CD4-positive, alpha-beta memory T cell (primary cell): ENCODE data around the gene COL9A2. TPM values are rescaled to one million over a fixed set of nuclear protein-coding genes. Genes with fewer than 3 reads are reported as not detected.

Source experiments
- CTCF ChIA-PET: fragments of 350-600 bp; sonication (Branson Sonifier 250); formaldehyde crosslinking; loops from one replicate; lab custom pipeline; 2021; ENCODE audit warnings: inconsistent platforms; ENCODE audit not compliant: partially characterized antibody; lab: Charles Lee
- POLR2A ChIA-PET: fragments of 350-600 bp; sonication (Branson Sonifier 250); formaldehyde crosslinking; loops from one replicate; lab custom pipeline; 2021; ENCODE audit not compliant: partially characterized antibody; lab: Charles Lee
- DNase-seq, 5 donors: peaks; one replicate each; pipeline versions ENCODE4 v3.0.0 to v3.0.0-alpha.2; 2020 to 2022; ENCODE audit warnings: mixed read lengths in 1 of 5
- H3K27ac ChIP-seq: one replicate; pipeline ENCODE4 v1.7.0; 2013; ENCODE audit warnings: low read depth, low read length
- H3K27me3 ChIP-seq: 2 replicates; pipeline ENCODE4 v1.7.0; 2013; ENCODE audit warnings: mild to moderate bottlenecking, low read length, moderate library complexity; ENCODE audit not compliant: insufficient read depth
- H3K36me3 ChIP-seq: 2 replicates; pipeline ENCODE4 v1.7.0; 2013; ENCODE audit warnings: mild to moderate bottlenecking, low read length, moderate library complexity; ENCODE audit not compliant: insufficient read depth
- H3K4me1 ChIP-seq: 2 replicates; pipeline ENCODE4 v1.7.0; 2013; ENCODE audit warnings: mild to moderate bottlenecking, low read length, moderate library complexity; ENCODE audit not compliant: insufficient read depth
- H3K4me3 ChIP-seq, 2 donors: one replicate each; pipeline ENCODE4 v1.7.0; 2013; ENCODE audit warnings: low read length in 2 of 2, mild to moderate bottlenecking in 1 of 2
- H3K9me3 ChIP-seq, 2 donors: one replicate each; pipeline ENCODE4 v1.7.0; 2013; ENCODE audit warnings: low read length in 2 of 2, control low read depth in 1 of 2; ENCODE audit not compliant: control insufficient read depth in 1 of 2
- H3K27ac Mint-ChIP-seq, 7 donors: one replicate each; pipeline ENCODE4 v1.8.0; 2020 to 2021; ENCODE audit warnings: mixed read lengths in 7 of 7, mild to moderate bottlenecking in 6 of 7, inconsistent platforms in 3 of 7, moderate library complexity in 3 of 7
- H3K27me3 Mint-ChIP-seq, 2 donors: one replicate each; pipeline ENCODE4 v1.8.0; 2020 to 2021; ENCODE audit warnings: mixed read lengths in 2 of 2
- H3K36me3 Mint-ChIP-seq, 2 donors: one replicate each; pipeline ENCODE4 v1.8.0; 2020 to 2021; ENCODE audit warnings: mixed read lengths in 2 of 2, inconsistent platforms in 1 of 2, mild to moderate bottlenecking in 1 of 2
- H3K4me1 Mint-ChIP-seq, 4 donors: one replicate each; pipeline ENCODE4 v1.8.0; 2020 to 2021; ENCODE audit warnings: mixed read lengths in 4 of 4, mild to moderate bottlenecking in 1 of 4
- H3K4me3 Mint-ChIP-seq, 8 donors: one replicate each; pipeline ENCODE4 v1.8.0; 2020 to 2021; ENCODE audit warnings: mixed read lengths in 8 of 8, mild to moderate bottlenecking in 7 of 8, moderate library complexity in 6 of 8, inconsistent platforms in 3 of 8
- H3K9me3 Mint-ChIP-seq, 8 donors: one replicate each; pipeline ENCODE4 v1.8.0; 2020 to 2021; ENCODE audit warnings: mixed read lengths in 8 of 8, mild to moderate bottlenecking in 5 of 8, inconsistent platforms in 3 of 8, moderate library complexity in 1 of 8
- intact Hi-C: fragments of 100-400 bp; cut with micrococcal nuclease; formaldehyde crosslinking; loops from one replicate; pipeline ENCODE4 v1.15.1; 2023
- polyA plus RNA-seq, 2 donors: library from polyadenylated mRNA; unstranded; fragments of 300-500 nt; fragmentation: Illumina TruSeq; gene quantifications; one replicate each; pipeline ENCODE4 v1.2.3, GENCODE V29; 2021
- total RNA-seq, 2 experiments: library from RNA; stranded (reverse); gene quantifications; one replicate each; pipeline ENCODE4 v1.2.3, GENCODE V29; 2021

The COL9A2 gene
- total and polyA plus RNA-seq, 4 experiments from 2014 or later = 0.41 to 2.8 (median 2.1) TPM; not detected in 1

- intact Hi-C loops = no loop called here
- Histone ChIP-seq H3K4me3 (no peak overlapping the region), H3K4me1 (peaks cover 22% of the 10 kb centered on the region), H3K27ac (no peak overlapping the region), H3K36me3 (no peaks in the 10 kb centered on the region), H3K27me3 (no peaks in the 10 kb centered on the region), H3K9me3 (no peaks in the 10 kb centered on the region)
- DNase-seq = no peak
- Mint-ChIP-seq H3K36me3 (no peaks in the 10 kb centered on the region), H3K4me1 (peaks cover 1 to 31% (median 14%) of the 10 kb centered on the region in 4 donors), H3K9me3 (no peaks in the 10 kb centered on the region), H3K27me3 (no peaks in the 10 kb centered on the region), H3K4me3 (no peak overlapping the region), H3K27ac (no peak overlapping the region)
- CTCF ChIA-PET = no interaction called here
- POLR2A ChIA-PET = no interaction called here
Observed at GRCh38 chr1:40309374-40310128, 7.5 kb downstream of the COL9A2 start.

GRCh38 chr1:40308036-40308727 is 8.9 kb downstream of the COL9A2 start:
- H3K27me3 Mint-ChIP-seq = no peaks in the 10 kb centered on the region
- Histone ChIP-seq H3K27ac (no peak overlapping the region), H3K36me3 (no peaks in the 10 kb centered on the region), H3K9me3 (no peaks in the 10 kb centered on the region), H3K4me1 (peaks cover 16% of the 10 kb centered on the region), H3K4me3 (no peak overlapping the region), H3K27me3 (no peaks in the 10 kb centered on the region)
- peaks cover 1 to 21% (median 9%) of the 10 kb centered on the region in 4 donors for H3K4me1 Mint-ChIP-seq
- no peak for DNase-seq
- intact Hi-C loops = no loop called here
- H3K36me3 Mint-ChIP-seq = no peaks in the 10 kb centered on the region
- H3K9me3 Mint-ChIP-seq = no peaks in the 10 kb centered on the region
- no peak overlapping the region for H3K27ac Mint-ChIP-seq
- CTCF ChIA-PET = no interaction called here
- POLR2A ChIA-PET = no interaction called here
- H3K4me3 Mint-ChIP-seq = no peak overlapping the region

GRCh38 chr1:40307186-40307585 is 9.9 kb downstream of the COL9A2 start:
- H3K36me3 ChIP-seq = no peaks in the 10 kb centered on the region
- ChIA-PET POLR2A (no interaction called here), CTCF (no interaction called here)
- DNase-seq = no peak
- no peak overlapping the region for H3K27ac ChIP-seq
- no peak overlapping the region for H3K4me3 ChIP-seq
- Mint-ChIP-seq H3K4me1 (peaks cover 0 to 11% (median 3%) of the 10 kb centered on the region in 4 donors), H3K27me3 (no peaks in the 10 kb centered on the region), H3K27ac (no peak overlapping the region), H3K9me3 (no peaks in the 10 kb centered on the region), H3K4me3 (no peak overlapping the region), H3K36me3 (no peaks in the 10 kb centered on the region)
- intact Hi-C loops = no loop called here
- no peaks in the 10 kb centered on the region for H3K27me3 ChIP-seq
- no peaks in the 10 kb centered on the region for H3K9me3 ChIP-seq
- H3K4me1 ChIP-seq = peaks cover 6% of the 10 kb centered on the region

GRCh38 chr1:40306296-40306695 is 10.8 kb downstream of the COL9A2 start:
- H3K4me3 Mint-ChIP-seq = no peak overlapping the region
- no peak for DNase-seq
- no peaks in the 10 kb centered on the region for H3K36me3 Mint-ChIP-seq
- Histone ChIP-seq H3K27ac (no peak overlapping the region), H3K4me3 (no peak overlapping the region), H3K4me1 (no peaks in the 10 kb centered on the region), H3K9me3 (no peaks in the 10 kb centered on the region), H3K27me3 (no peaks in the 10 kb centered on the region), H3K36me3 (no peaks in the 10 kb centered on the region)
- ChIA-PET CTCF (no interaction called here), POLR2A (no interaction called here)
- H3K27me3 Mint-ChIP-seq = no peaks in the 10 kb centered on the region
- peaks cover 0 to 5% (median 0%) of the 10 kb centered on the region in 4 donors for H3K4me1 Mint-ChIP-seq
- H3K9me3 Mint-ChIP-seq = no peaks in the 10 kb centered on the region
- no peak overlapping the region for H3K27ac Mint-ChIP-seq
- intact Hi-C loops = no loop called here

DNA sequence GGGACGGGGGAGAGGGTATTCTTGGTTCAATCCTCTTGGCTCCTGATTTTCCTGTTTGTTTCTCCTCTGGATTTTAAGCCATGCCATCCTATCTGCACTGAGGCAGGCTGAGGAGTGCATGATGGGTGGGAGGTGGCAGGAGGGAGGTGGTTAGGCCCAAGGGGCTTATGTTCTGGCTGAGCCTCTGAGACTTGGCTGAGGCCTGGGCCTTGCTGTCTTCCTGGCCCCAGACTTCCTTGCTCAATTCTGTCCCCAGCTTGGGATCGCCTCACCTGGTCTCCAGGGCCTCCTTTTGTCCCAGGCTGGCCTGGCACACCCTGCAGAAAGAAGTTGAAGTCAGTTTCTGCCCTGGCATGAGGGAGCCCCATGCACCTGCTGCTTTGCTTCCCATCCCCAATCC is 11.2 kb downstream of the COL9A2 start:
- Mint-ChIP-seq H3K9me3 (no peaks in the 10 kb centered on the region), H3K27ac (no peak overlapping the region), H3K4me1 (peaks cover 0 to 5% (median 0%) of the 10 kb centered on the region in 4 donors), H3K4me3 (no peak overlapping the region), H3K36me3 (no peaks in the 10 kb centered on the region), H3K27me3 (no peaks in the 10 kb centered on the region)
- Histone ChIP-seq H3K9me3 (no peaks in the 10 kb centered on the region), H3K4me1 (no peaks in the 10 kb centered on the region), H3K27me3 (no peaks in the 10 kb centered on the region), H3K4me3 (no peak overlapping the region), H3K36me3 (no peaks in the 10 kb centered on the region), H3K27ac (no peak overlapping the region)
- CTCF ChIA-PET = no interaction called here
- intact Hi-C loops = no loop called here
- no peak for DNase-seq
- POLR2A ChIA-PET = no interaction called here

GRCh38 chr1:40305451-40305850 is 11.6 kb downstream of the COL9A2 start:
- ChIA-PET POLR2A (no interaction called here), CTCF (no interaction called here)
- Mint-ChIP-seq H3K4me3 (no peak overlapping the region), H3K4me1 (peaks cover 0 to 1% (median 0%) of the 10 kb centered on the region in 4 donors), H3K27me3 (no peaks in the 10 kb centered on the region), H3K36me3 (no peaks in the 10 kb centered on the region), H3K9me3 (no peaks in the 10 kb centered on the region), H3K27ac (no peak overlapping the region)
- H3K36me3 ChIP-seq = no peaks in the 10 kb centered on the region
- H3K4me1 ChIP-seq = no peaks in the 10 kb centered on the region
- H3K27ac ChIP-seq = no peak overlapping the region
- no peak for DNase-seq
- H3K27me3 ChIP-seq = no peaks in the 10 kb centered on the region
- intact Hi-C loops = no loop called here
- H3K4me3 ChIP-seq = no peak overlapping the region
- no peaks in the 10 kb centered on the region for H3K9me3 ChIP-seq

GRCh38 chr1:40303790-40304189 is 13.3 kb downstream of the COL9A2 start:
- Histone ChIP-seq H3K27me3 (no peaks in the 10 kb centered on the region), H3K4me1 (no peaks in the 10 kb centered on the region), H3K9me3 (no peaks in the 10 kb centered on the region), H3K4me3 (no peak overlapping the region), H3K36me3 (no peaks in the 10 kb centered on the region), H3K27ac (no peak overlapping the region)
- Mint-ChIP-seq H3K27ac (no peak overlapping the region), H3K36me3 (no peaks in the 10 kb centered on the region), H3K4me1 (no peaks in the 10 kb centered on the region), H3K9me3 (no peaks in the 10 kb centered on the region), H3K27me3 (no peaks in the 10 kb centered on the region), H3K4me3 (no peak overlapping the region)
- CTCF ChIA-PET = no interaction called here
- DNase-seq = no peak
- POLR2A ChIA-PET = no interaction called here
- intact Hi-C loops = no loop called here
